GM12878 (cell line): ENCODE results near the gene HJURP. TPM values are rescaled to one million over a fixed set of nuclear protein-coding genes. Genes with fewer than 3 reads are reported as not detected.

Experiments used
- ATAC-seq: fragments of 200-7000 bp; cut with Tn5 transposase; 3 replicates; pipeline ENCODE4 v1.9.1; 2020; ENCODE audit warnings: mild to moderate bottlenecking, moderate library complexity
- BruUV-seq: library from RNA; stranded (reverse); fragments of 400-500 nt; replicated peaks from 2 replicates; lab custom pipeline; 2021; lab: Mats Ljungman, UMichigan
- CTCF ChIA-PET: fragments of 300-600 bp; sonication (Branson Sonifier 250); formaldehyde crosslinking; extraction: SDS; loops from one replicate; lab custom pipeline; 2021; ENCODE audit warnings: inconsistent platforms; lab: Yijun Ruan, JAX
- POLR2A ChIA-PET: fragments of 350-600 bp; formaldehyde crosslinking; extraction: SDS; loops from one replicate; lab custom pipeline; 2021; ENCODE audit warnings: inconsistent platforms; lab: Charles Lee
- RAD21 ChIA-PET: fragments of 300-600 bp; sonication (Branson Sonifier 250); formaldehyde crosslinking; loops from one replicate; lab custom pipeline; 2023; ENCODE audit warnings: antibody characterized with exemption; ENCODE audit not compliant: unreplicated experiment; lab: Charles Lee
- SMC1A ChIA-PET: fragments of 300-600 bp; sonication (Branson Sonifier 250); formaldehyde crosslinking; loops from one replicate; lab custom pipeline; 2023; ENCODE audit not compliant: unreplicated experiment, uncharacterized antibody; lab: Charles Lee
- DNase-seq: peaks from one replicate; pipeline ENCODE4 v3.0.0-alpha.2; 2011; ENCODE audit warnings: low read depth, low spot score
- FAIRE-seq: peaks from 3 replicates; lab custom pipeline; 2011; peaks lifted over from hg19 to GRCh38; lab: Jason Lieb, UNC
- H2AFZ ChIP-seq: 2 replicates; pipeline ENCODE4 v1.6.0; 2011; ENCODE audit warnings: low read depth, low read length, control low read depth; ENCODE audit not compliant: control insufficient read depth
- H3K27ac ChIP-seq: 2 replicates; pipeline ENCODE4 v1.5.1; 2011; ENCODE audit warnings: control low read depth; ENCODE audit not compliant: control insufficient read depth, insufficient read depth
- H3K27me3 ChIP-seq, 2 experiments: replicated peaks in 1 of 2; 2 replicates each; pipeline versions ENCODE4 v1.6.0 to v1.6.1; 2011; ENCODE audit warnings: low read length in 1 of 2; ENCODE audit not compliant: control insufficient read depth in 2 of 2, insufficient read depth in 2 of 2
- H3K36me3 ChIP-seq, 2 experiments: 2 replicates each; pipeline ENCODE4 v1.5.1; 2011; ENCODE audit warnings: low read length in 1 of 2; ENCODE audit not compliant: control insufficient read depth in 2 of 2, insufficient read depth in 2 of 2
- H3K4me1 ChIP-seq: 2 replicates; pipeline ENCODE4 v1.6.1; 2011; ENCODE audit warnings: mild to moderate bottlenecking, low read length, moderate library complexity, mixed read lengths; ENCODE audit not compliant: control insufficient read depth, insufficient read depth
- H3K4me2 ChIP-seq: 2 replicates; pipeline ENCODE4 v1.6.0; 2011; ENCODE audit warnings: control low read depth; ENCODE audit not compliant: control insufficient read depth, insufficient read depth
- H3K4me3 ChIP-seq: fragments of 200-600 bp; sonication (generic); 2 replicates; pipeline ENCODE4 v1.5.1; 2016
- H3K79me2 ChIP-seq: 2 replicates; pipeline ENCODE4 v1.6.0; 2011; ENCODE audit warnings: low read length; ENCODE audit not compliant: control insufficient read depth, insufficient read depth
- H3K9ac ChIP-seq: 2 replicates; pipeline ENCODE4 v1.8.0; 2011; ENCODE audit warnings: low read length, control low read depth, mixed read lengths; ENCODE audit not compliant: control insufficient read depth, insufficient read depth
- H3K9me3 ChIP-seq: replicated peaks from 3 replicates; pipeline ENCODE4 v1.5.1; 2011; ENCODE audit warnings: mild to moderate bottlenecking, low read length; ENCODE audit not compliant: control insufficient read depth, insufficient read depth
- H4K20me1 ChIP-seq: 2 replicates; pipeline ENCODE4 v1.6.0; 2011; ENCODE audit not compliant: control insufficient read depth, insufficient read depth
- BHLHE40 ChIP-seq, 2 experiments: fragments of 450-650 bp in 1 of 2; IDR thresholded peaks; 2 replicates each; pipeline ENCODE4 v1.6.1; 2011 to 2017; ENCODE audit warnings: low read depth in 2 of 2, borderline replicate concordance in 1 of 2, improper control_type of control experiment in 1 of 2, low read length in 1 of 2, mild to moderate bottlenecking in 1 of 2
- BRCA1 ChIP-seq: IDR thresholded peaks from 2 replicates; pipeline ENCODE4 v1.6.1; 2011; ENCODE audit warnings: low read depth, low read length, improper control_type of control experiment
- DPF2 ChIP-seq: fragments of 450-650 bp; IDR thresholded peaks from 2 replicates; pipeline ENCODE4 v1.6.1; 2017; ENCODE audit warnings: mild to moderate bottlenecking
- SRF ChIP-seq, 2 experiments: IDR thresholded peaks; 2 replicates each; pipeline ENCODE4 v1.6.1; 2011; ENCODE audit warnings: low read depth in 2 of 2, low read length in 2 of 2, mild to moderate bottlenecking in 1 of 2, moderate library complexity in 1 of 2
- ZBED1 ChIP-seq: IDR thresholded peaks from 2 replicates; pipeline ENCODE4 v1.6.1; 2016; ENCODE audit warnings: borderline replicate concordance
- WGBS: methylation state at CpG from one replicate; pipeline ENCODE4 v1.1.6; 2016; ENCODE audit warnings: low lambda C conversion rate; ENCODE audit not compliant: insufficient replicate concordance, insufficient coverage; ENCODE audit errors: missing lambda C conversion rate; 5-methylcytosine and 5-hydroxymethylcytosine counted together
- in situ Hi-C: fragments of 300-500 bp; cut with MboI; formaldehyde crosslinking; loops from 9 replicates; pipeline ENCODE4 v1.14.3; 2018; ENCODE audit warnings: mixed read lengths
- intact Hi-C: fragments of 100-400 bp; cut with micrococcal nuclease; formaldehyde crosslinking; loops from one replicate; pipeline ENCODE4 v1.14.2; 2022; ENCODE audit not compliant: unreplicated experiment
- polyA plus RNA-seq, 11 experiments: library from polyadenylated mRNA; depleted of rRNA in 4 of 11; unstranded in 6 of 11; stranded (reverse) in 5 of 11; fragments of >200 nt; fragmentation: Nextera tagmentation in 4 of 11; fragmentation: Illumina TruSeq in 1 of 11; extraction: Ambion mirVana in 4 of 11; extraction: Trizol in 1 of 11; gene quantifications; 1 replicate in 1 of 11; 2 replicates in 10 of 11; pipeline versions ENCODE4 v1.2.1 to v1.2.3, GENCODE V29; 2011 to 2016; ENCODE audit warnings: inconsistent platforms in 2 of 11, missing spikeins in 2 of 11, low read depth in 1 of 11
- total RNA-seq, 4 experiments: library from RNA; depleted of rRNA in 3 of 4; stranded (reverse); fragments of >200 nt in 3 of 4; fragmentation: Illumina TruSeq in 1 of 4; extraction: Trizol in 1 of 4; gene quantifications; 2 replicates each; pipeline versions ENCODE4 v1.2.1 to v1.2.3, GENCODE V29; 2013 to 2021
- TF ChIP-seq, protein P1 (sequence below): fragments of 450-650 bp; conservative IDR thresholded peaks from 2 replicates; pipeline ENCODE4 v1.6.1; 2017; ENCODE audit warnings: mild to moderate bottlenecking, moderate library complexity
- TF ChIP-seq, protein P2 (sequence below): IDR thresholded peaks from 2 replicates; pipeline ENCODE4 v1.6.1; 2011; ENCODE audit warnings: low read depth, low read length, improper control_type of control experiment, borderline replicate concordance
- TF ChIP-seq, protein P3 (sequence below): fragments of 450-650 bp; IDR thresholded peaks from 2 replicates; pipeline ENCODE4 v1.6.1; 2017; ENCODE audit warnings: low read depth, mild to moderate bottlenecking, moderate library complexity

The HJURP gene
- total and polyA plus RNA-seq, 10 of the 15 experiments (the other 5 are each of a cell fraction or from before 2014, with no cell fraction given) = 12.7 to 68.9 (median 44.4) TPM

GRCh38 chr2:233794128-233794658 lies 60.1 kb downstream of the HJURP start (continued):
- TF ChIP-seq BRCA1 (no peak), ZBED1 (no peak), BHLHE40 (IDR thresholded peaks at IDR 0.05; ENCODE audit: borderline replicate concordance in 1 of 2, low read depth in 2 of 2, low read length in 1 of 2) (no peak), DPF2 (no peak)

DNA sequence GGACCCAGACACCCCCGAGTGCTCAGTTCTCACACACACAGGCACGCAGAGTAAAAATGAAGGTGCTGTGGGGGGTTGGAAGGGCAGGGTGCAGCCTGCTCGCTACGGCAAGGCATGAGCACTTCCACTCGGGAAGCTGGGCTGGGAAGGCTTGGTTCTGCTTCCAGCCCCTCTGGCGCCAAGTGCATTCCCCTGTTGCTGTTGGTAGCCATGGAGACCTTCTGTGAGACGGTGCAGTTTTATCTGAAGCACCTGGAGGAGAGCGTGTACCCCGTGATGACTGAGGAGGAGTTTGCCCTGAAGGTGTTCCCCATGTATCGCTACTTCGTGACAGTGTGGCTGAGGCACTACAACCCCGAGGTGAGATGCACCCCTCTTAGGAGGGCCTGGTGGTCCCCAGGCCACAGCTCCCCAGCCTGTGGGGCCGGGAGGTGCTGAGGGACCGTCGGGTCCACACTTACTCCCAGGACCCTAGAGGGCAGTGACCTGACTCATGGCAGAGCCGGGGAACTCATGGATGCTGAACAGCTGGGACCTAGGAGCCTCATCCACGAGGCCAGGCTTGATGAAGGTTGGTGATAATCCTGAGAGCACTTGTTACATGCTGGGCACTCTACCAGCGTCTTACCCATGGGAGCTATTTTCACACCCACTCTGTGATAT lies 60.7 kb downstream of the HJURP start:
- BruUV-seq = no TSS peak
- H2AFZ ChIP-seq = no peak overlapping the region
- ChIA-PET RAD21 (no interaction called here), POLR2A (no interaction called here), SMC1A (no interaction called here), CTCF (interaction anchor here (0.6 kb wide), 1 partner anchor 732 kb away, joined by 3 read pairs; no protein-coding TSS in a partner anchor)
- no peaks in the 10 kb centered on the region for H3K79me2 ChIP-seq
- H3K4me1 ChIP-seq = no peaks in the 10 kb centered on the region
- H3K36me3 ChIP-seq = no peaks in the 10 kb centered on the region
- no peaks in the 10 kb centered on the region; a peak in 2 of 4 replicates for H3K27me3 ChIP-seq
- ATAC-seq (no peak), DNase-seq (no peak), FAIRE-seq (no peak)
- intact Hi-C loops (no loop called here), in situ Hi-C loops (no loop called here)
- no peak overlapping the region for H3K9ac ChIP-seq
- H3K4me3 ChIP-seq = no peak overlapping the region
- WGBS = 26% methylated on average over 18 of the region's 18 CpGs
- no peaks in the 10 kb centered on the region for H4K20me1 ChIP-seq
- no peaks in the 10 kb centered on the region for H3K9me3 ChIP-seq
- TF ChIP-seq SRF (IDR thresholded peaks at IDR 0.05; ENCODE audit: low read depth in 2 of 2, low read length in 2 of 2) = no peak
- TF ChIP-seq, protein P1, sequence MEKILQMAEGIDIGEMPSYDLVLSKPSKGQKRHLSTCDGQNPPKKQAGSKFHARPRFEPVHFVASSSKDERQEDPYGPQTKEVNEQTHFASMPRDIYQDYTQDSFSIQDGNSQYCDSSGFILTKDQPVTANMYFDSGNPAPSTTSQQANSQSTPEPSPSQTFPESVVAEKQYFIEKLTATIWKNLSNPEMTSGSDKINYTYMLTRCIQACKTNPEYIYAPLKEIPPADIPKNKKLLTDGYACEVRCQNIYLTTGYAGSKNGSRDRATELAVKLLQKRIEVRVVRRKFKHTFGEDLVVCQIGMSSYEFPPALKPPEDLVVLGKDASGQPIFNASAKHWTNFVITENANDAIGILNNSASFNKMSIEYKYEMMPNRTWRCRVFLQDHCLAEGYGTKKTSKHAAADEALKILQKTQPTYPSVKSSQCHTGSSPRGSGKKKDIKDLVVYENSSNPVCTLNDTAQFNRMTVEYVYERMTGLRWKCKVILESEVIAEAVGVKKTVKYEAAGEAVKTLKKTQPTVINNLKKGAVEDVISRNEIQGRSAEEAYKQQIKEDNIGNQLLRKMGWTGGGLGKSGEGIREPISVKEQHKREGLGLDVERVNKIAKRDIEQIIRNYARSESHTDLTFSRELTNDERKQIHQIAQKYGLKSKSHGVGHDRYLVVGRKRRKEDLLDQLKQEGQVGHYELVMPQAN = no peak
- TF ChIP-seq, protein P2, sequence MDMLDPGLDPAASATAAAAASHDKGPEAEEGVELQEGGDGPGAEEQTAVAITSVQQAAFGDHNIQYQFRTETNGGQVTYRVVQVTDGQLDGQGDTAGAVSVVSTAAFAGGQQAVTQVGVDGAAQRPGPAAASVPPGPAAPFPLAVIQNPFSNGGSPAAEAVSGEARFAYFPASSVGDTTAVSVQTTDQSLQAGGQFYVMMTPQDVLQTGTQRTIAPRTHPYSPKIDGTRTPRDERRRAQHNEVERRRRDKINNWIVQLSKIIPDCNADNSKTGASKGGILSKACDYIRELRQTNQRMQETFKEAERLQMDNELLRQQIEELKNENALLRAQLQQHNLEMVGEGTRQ = no peak
- TF ChIP-seq, protein P3, sequence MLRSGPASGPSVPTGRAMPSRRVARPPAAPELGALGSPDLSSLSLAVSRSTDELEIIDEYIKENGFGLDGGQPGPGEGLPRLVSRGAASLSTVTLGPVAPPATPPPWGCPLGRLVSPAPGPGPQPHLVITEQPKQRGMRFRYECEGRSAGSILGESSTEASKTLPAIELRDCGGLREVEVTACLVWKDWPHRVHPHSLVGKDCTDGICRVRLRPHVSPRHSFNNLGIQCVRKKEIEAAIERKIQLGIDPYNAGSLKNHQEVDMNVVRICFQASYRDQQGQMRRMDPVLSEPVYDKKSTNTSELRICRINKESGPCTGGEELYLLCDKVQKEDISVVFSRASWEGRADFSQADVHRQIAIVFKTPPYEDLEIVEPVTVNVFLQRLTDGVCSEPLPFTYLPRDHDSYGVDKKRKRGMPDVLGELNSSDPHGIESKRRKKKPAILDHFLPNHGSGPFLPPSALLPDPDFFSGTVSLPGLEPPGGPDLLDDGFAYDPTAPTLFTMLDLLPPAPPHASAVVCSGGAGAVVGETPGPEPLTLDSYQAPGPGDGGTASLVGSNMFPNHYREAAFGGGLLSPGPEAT = no peak
- no peak overlapping the region for H3K27ac ChIP-seq
- no peak overlapping the region for H3K4me2 ChIP-seq
